ENCODE results near the gene AGL. TPM values are rescaled to one million over a fixed set of nuclear protein-coding genes. Genes with fewer than 3 reads are reported as not detected.

Gene AGL
- total RNA-seq, 2 experiments from 2014 or later = 8.6 to 9.6 TPM

Other genes starting within 250 kb of the AGL start
- not detected for gene PALMD, start 204.2 kb upstream of the AGL start, total RNA-seq
- gene FRRS1, start 83.7 kb upstream of the AGL start, total RNA-seq = 1 to 10 TPM in 1 of 2 experiments, under 1 TPM in 1; 0.33 to 1.1 TPM
- gene SLC35A3, start 119.6 kb downstream of the AGL start, total RNA-seq = 10 to 100 TPM; 20.2 to 24.6 TPM